HT1080 (cell line): ENCODE measurements around the gene MARCHF3. TPM values are rescaled to one million over a fixed set of nuclear protein-coding genes. Genes with fewer than 3 reads are reported as not detected.
"Not testable (repeated sequence)": the region's sequence is repeated elsewhere in the genome, so short reads cannot be mapped to it uniquely, and the experiment has no call there.

Experiments used
- DNase-seq: peaks from one replicate; pipeline ENCODE4 v3.0.0-alpha.2; 2015; ENCODE audit warnings: low read depth
- total RNA-seq: library from RNA; depleted of rRNA; stranded (reverse); fragments of >200 nt; shearing (Covaris generic); gene quantifications from 2 replicates; pipeline ENCODE4 v1.2.3, GENCODE V29; 2014

Gene MARCHF3
- total RNA-seq, 1 experiment from 2014 or later: 9.9 TPM

- DNase-seq: no peak
These were observed 21.2 kb upstream of the MARCHF3 start for GRCh38 chr5:127051591-127051990.

- no peak for DNase-seq
These were observed 16.1 kb upstream of the MARCHF3 start for GRCh38 chr5:127046343-127047072.

GRCh38 chr5:127042593-127042992 is 12.2 kb upstream of the MARCHF3 start:
- DNase-seq: no peak

GRCh38 chr5:127041571-127041970 is 11.2 kb upstream of the MARCHF3 start:
- peak; percentile 65 for DNase-seq

- DNase-seq: peak; percentile 60
These were observed 10.6 kb upstream of the MARCHF3 start for GRCh38 chr5:127040796-127041520.

GRCh38 chr5:127038550-127038949 is 8.2 kb upstream of the MARCHF3 start:
- no peak for DNase-seq

- no peak for DNase-seq
These were observed 1.5 kb upstream of the MARCHF3 start for GRCh38 chr5:127031863-127032232.

- no peak for DNase-seq
These were observed 947 bp upstream of the MARCHF3 start for GRCh38 chr5:127031147-127031862.

GRCh38 chr5:127029581-127030258 is 638 bp downstream of the MARCHF3 start:
- DNase-seq: peak; percentile 66

GRCh38 chr5:127028822-127029457 is 1.4 kb downstream of the MARCHF3 start:
- DNase-seq: no peak

- DNase-seq: no peak
These were observed 2.8 kb downstream of the MARCHF3 start for GRCh38 chr5:127027539-127027938.

- DNase-seq: no peak
These were observed 4.2 kb downstream of the MARCHF3 start for GRCh38 chr5:127026166-127026565.

- no peak for DNase-seq
These were observed 4.9 kb downstream of the MARCHF3 start for GRCh38 chr5:127025467-127025866.

- DNase-seq: no peak
These were observed 5.5 kb downstream of the MARCHF3 start for GRCh38 chr5:127024821-127025220.

- DNase-seq: not testable (repeated sequence)
These were observed 6.7 kb downstream of the MARCHF3 start for GRCh38 chr5:127023552-127024191.

- no peak for DNase-seq
These were observed 7.5 kb downstream of the MARCHF3 start for GRCh38 chr5:127022846-127023245.

- no peak for DNase-seq
These were observed 10.4 kb downstream of the MARCHF3 start for GRCh38 chr5:127019928-127020327.

- DNase-seq: not testable (repeated sequence)
These were observed 13.6 kb downstream of the MARCHF3 start for GRCh38 chr5:127016722-127017121.

- DNase-seq: no peak
These were observed 14.6 kb downstream of the MARCHF3 start for GRCh38 chr5:127015716-127016115.

GRCh38 chr5:127014573-127014972 is 15.8 kb downstream of the MARCHF3 start:
- no peak for DNase-seq

- DNase-seq: no peak
These were observed 17.0 kb downstream of the MARCHF3 start for GRCh38 chr5:127013407-127013806.
